SKM-1 (cell line): ENCODE results near the gene MCL1.
"Not testable (repeated sequence)": the region's sequence is repeated elsewhere in the genome, so short reads cannot be mapped to it uniquely, and the experiment has no call there.

ENCODE experiments used
- DNase-seq: peaks from one replicate; lab custom pipeline; 2025; ENCODE audit not compliant: unreplicated experiment; lab: John Stamatoyannopoulos, UW

The MCL1 gene

DNA sequence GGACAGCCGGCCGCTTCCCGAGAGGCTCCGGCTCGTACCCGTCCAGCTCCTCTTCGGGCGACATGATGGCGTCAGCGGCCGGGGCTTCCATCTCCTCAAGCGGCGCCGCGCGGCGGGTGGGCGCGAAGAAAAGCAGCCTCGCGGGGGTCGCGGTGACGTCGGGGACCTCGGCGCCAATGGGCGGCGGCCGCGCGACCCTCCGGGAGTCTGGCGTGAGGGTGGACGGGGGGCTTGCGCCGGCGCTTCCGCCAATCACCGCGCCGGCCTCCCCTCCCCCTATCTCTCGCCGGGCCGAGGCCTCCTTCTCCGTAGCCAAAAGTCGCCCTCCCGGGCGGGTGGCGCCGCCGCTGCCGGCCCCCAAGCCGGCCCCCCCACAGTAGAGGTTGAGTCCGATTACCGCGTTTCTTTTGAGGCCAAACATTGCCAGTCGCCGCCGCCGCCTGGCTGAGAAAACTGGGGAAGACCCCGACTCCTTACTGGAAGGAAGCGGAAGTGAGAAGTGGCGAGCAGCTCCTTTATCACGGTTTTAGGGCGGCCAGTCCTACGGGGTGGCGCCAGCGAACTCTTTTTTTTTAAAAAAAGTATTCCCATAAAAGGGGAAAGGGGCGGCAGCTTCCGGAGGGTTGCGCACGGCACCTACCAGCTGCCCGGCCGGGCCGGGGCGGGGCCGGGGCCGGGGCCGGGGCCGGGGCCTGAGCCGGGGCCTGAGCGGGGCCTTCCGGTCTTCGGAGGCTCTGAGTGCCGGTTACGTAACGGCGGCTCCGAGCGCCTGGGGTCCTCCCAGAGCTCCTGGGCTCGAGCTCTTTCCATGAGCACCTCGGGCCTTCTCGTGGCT lies at the start of gene MCL1:
Gene MCL1 (minus strand): TSS at position 501 of the 835 bp plus-strand sequence. CDS start 80 bp downstream, at position 421.
- DNase-seq: peak; percentile 98

- DNase-seq: no peak
Observed at GRCh38 chr1:150628766-150629114, 49.3 kb upstream of the MCL1 start.

GRCh38 chr1:150627826-150628410 lies 48.5 kb upstream of the MCL1 start:
- no peak for DNase-seq

DNA sequence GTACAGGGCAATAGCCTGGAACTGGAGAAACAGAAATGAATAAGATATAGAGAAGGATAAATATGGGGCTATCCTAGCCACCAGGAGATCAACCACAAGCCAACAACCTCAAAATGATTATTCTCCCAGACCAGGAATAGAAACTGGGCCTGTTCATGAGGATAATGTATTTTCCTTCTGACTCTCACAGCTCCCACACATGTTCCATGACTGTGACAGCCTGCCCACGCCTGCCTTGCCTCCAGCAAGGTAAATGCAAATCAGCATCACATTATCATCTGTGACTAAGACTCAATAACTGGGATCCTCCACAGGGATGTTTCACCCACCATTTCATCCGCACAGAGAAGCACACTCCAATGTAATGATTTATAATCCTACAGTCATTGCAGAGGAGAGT lies 46.7 kb upstream of the MCL1 start:
- DNase-seq: no peak

DNA sequence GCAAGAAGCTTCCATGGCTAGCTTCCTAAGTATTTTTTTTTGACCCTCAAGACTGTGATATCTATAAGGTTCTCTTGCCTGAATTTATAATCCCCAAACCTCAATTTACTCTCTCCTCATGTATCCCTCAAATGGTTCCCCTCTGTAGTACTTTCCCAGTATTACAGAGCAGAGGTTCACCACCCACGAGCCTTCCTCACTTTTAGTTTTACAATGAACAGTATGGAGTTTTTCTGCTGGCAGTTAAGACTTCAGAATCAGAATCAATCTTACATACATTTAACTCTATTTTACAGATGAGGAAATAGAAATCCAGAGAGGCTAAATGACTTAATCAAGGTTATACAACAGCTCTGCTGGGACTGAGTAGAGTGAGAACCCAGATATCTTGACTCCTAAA lies 45.1 kb upstream of the MCL1 start:
- not testable (repeated sequence) for DNase-seq

DNA sequence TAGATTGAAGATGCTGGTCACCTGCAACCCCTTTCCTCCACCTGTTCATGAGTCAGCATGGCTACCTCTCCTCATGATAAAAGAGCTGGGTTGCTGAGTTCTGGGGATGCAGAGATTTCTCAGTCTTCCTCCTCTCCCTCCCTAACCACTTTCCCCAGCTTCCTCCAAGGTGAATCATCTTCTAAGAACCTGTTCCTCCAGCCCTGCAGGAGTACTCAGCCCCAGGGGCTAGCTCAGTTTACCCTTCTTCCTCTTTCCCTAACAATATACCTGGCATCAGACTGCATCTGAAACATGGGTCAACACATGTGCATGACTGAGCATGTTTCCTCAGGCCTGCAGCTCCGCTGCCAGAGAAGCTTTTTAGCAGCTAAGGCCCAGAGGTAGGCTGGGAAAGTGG lies 44.7 kb upstream of the MCL1 start:
- DNase-seq: not testable (repeated sequence)

- DNase-seq: no peak
Observed at GRCh38 chr1:150622303-150622975, 43.0 kb upstream of the MCL1 start.

GRCh38 chr1:150621497-150622302 lies 42.3 kb upstream of the MCL1 start:
- DNase-seq: peak; percentile 53

GRCh38 chr1:150620919-150621318 lies 41.5 kb upstream of the MCL1 start:
- no peak for DNase-seq

- peak; percentile 24 for DNase-seq
Observed at GRCh38 chr1:150619576-150620509, 40.4 kb upstream of the MCL1 start.

- DNase-seq: no peak
Observed at GRCh38 chr1:150615346-150616201, 36.2 kb upstream of the MCL1 start.

DNA sequence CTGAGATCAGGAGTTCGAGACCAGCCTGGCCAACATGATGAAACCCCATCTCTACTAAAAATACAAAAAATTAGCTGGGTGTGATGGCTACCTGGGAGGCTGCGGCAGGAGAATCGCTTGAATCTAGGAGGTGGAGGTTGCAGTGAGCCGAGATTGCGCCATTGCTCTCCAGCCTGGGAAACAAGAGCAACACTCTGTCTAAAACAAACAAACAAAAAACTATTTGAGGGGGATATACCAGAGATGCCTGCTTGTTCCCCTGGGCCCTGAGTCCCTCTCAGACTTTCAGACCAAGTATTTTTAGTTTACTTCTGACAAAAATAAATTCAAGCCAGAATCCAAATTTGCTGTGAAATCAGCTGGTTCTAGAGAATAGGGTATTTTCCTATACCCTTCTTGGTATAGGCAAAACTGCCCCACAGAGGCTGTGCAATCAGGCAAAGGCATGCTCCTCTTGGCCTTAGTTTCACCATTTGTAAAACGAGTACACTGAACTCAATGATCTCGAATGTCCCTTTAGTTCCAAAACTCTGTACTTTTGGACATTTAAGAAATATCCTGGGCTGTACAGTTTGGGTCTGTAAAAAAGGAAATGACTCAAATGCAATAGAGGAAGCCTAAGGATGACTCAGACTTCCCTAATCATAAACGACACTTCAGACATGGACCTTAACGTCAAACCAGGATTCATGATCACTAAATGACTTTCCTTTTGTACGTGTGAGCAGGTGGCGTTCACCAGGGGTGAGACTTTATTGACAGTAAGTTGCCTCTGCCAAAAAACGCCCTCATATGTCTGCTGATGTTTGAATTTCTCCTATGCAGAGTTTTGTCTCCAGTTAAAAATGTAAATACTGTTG lies 33.9 kb upstream of the MCL1 start:
- DNase-seq: peak; percentile 99

DNA sequence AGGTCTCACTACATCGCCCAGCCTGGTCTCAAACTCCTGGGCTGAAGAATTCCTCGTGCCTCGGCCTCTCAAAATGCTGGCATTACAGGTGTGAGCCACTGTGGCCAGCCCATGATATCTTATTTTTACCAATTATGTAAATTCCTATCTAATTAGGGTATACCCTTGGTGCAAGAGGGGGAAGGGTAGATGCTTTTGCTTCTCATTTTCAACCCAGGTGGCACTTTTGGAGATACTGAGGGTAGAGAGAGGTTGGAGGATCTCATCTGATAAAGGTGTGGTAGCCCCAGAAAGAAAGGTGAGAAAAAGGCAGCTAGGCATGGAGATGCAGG lies 32.6 kb upstream of the MCL1 start:
- no peak for DNase-seq

DNA sequence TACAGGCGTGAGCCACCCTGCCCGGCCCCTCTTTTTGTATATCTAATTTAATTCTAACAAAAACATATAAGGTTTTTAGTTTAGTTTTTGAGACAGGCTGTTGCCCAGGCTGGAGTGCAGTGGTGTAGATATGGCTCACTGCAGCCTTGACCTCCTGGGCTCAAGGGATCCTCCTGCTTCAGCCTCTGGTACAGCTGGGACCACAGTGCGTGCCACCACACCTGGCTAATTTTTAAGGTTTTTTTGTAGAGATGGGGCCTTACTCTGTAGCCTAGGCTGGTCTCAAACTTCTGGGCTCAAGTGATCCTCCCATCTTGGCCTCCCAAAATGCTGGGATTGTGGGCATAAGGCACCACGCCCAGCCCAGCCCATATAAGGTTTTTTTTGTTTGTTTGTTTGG lies 31.2 kb upstream of the MCL1 start:
- no peak for DNase-seq

- no peak for DNase-seq
Observed at GRCh38 chr1:150609732-150610131, 30.3 kb upstream of the MCL1 start.

- DNase-seq: no peak
Observed at GRCh38 chr1:150606463-150607142, 27.2 kb upstream of the MCL1 start.

DNA sequence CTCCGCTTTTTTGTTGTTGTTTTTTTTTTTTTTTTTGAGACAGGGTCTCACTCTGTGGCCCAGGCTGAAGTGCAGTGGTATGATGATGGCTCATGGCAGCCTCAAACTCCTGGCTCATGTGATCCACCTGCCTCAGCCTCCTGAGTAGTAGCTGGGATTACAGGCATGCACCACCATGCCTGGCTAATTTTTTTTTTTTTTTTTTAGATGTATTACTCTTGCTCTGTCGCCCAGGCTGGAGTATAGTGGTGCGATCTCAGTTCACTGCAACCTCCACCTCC lies 26.0 kb upstream of the MCL1 start:
- DNase-seq: not testable (repeated sequence)

GRCh38 chr1:150604226-150604588 lies 24.8 kb upstream of the MCL1 start:
- DNase-seq: no peak
